GM21825 (cell line): ENCODE data around the gene METTL16.

ENCODE experiments used
- ATAC-seq: cut with Tn5 transposase; IDR thresholded peaks from one replicate; pipeline ENCODE4 v1.9.1; 2021; ENCODE audit warnings: mild to moderate bottlenecking, moderate library complexity; ENCODE audit not compliant: unreplicated experiment

The METTL16 gene

GRCh38 chr17:2416010-2416734 lies 95.5 kb downstream of the METTL16 start:
- ATAC-seq = peak; percentile 61

GRCh38 chr17:2415081-2415480 lies 96.6 kb downstream of the METTL16 start:
- no peak for ATAC-seq

- no peak for ATAC-seq
Measured at GRCh38 chr17:2414446-2415064, 97.1 kb downstream of the METTL16 start.

- no peak for ATAC-seq
Measured at GRCh38 chr17:2412561-2413021, 99.1 kb downstream of the METTL16 start.

GRCh38 chr17:2410951-2411350 lies 100.7 kb downstream of the METTL16 start:
- no peak for ATAC-seq

- no peak for ATAC-seq
Measured at GRCh38 chr17:2406903-2407790, 104.5 kb downstream of the METTL16 start.

GRCh38 chr17:2406271-2406902 lies 105.3 kb downstream of the METTL16 start:
- ATAC-seq = no peak

GRCh38 chr17:2405247-2405926 lies 106.3 kb downstream of the METTL16 start:
- ATAC-seq = no peak

GRCh38 chr17:2403044-2403443 lies 108.6 kb downstream of the METTL16 start:
- ATAC-seq = no peak

- ATAC-seq = no peak
Measured at GRCh38 chr17:2402544-2402943, 109.1 kb downstream of the METTL16 start.

- ATAC-seq = peak; percentile 37
Measured at GRCh38 chr17:2401426-2402221, 110.1 kb downstream of the METTL16 start.

- peak; percentile 34 for ATAC-seq
Measured at GRCh38 chr17:2400877-2401425, 110.7 kb downstream of the METTL16 start, which contains the start of gene MNT. TSS of gene MNT (minus strand) at chr17:2401060. CDS start at chr17:2400712, 348 bp downstream.

- no peak for ATAC-seq
Measured at GRCh38 chr17:2400474-2400866, 111.2 kb downstream of the METTL16 start.

- ATAC-seq = peak; percentile 33
Measured at GRCh38 chr17:2399572-2400473, 111.9 kb downstream of the METTL16 start.

- ATAC-seq = no peak
Measured at GRCh38 chr17:2398655-2399571, 112.8 kb downstream of the METTL16 start.

- no peak for ATAC-seq
Measured at GRCh38 chr17:2398182-2398581, 113.5 kb downstream of the METTL16 start.
